Peyer's patch (tissue), 4 donors: ENCODE measurements around the gene ACAP1. TPM values are rescaled to one million over a fixed set of nuclear protein-coding genes. Genes with fewer than 3 reads are reported as not detected.

Experiments
- DNase-seq, 3 donors: peaks; one replicate each; pipeline ENCODE4 v3.0.0-alpha.2; 2017 to 2019
- H3K27ac ChIP-seq, 4 donors: fragments of 200-600 bp; sonication (generic); one replicate each; pipeline ENCODE4 v1.5.1; 2016 to 2019
- H3K27me3 ChIP-seq, 2 donors: fragments of 200-600 bp; sonication (generic); one replicate each; pipeline ENCODE4 v1.5.1; 2019
- H3K36me3 ChIP-seq, 3 donors: fragments of 200-600 bp; sonication (generic); one replicate each; pipeline ENCODE4 v1.5.1; 2016 to 2019
- H3K4me1 ChIP-seq, 4 donors: fragments of 200-600 bp; sonication (generic); one replicate each; pipeline ENCODE4 v1.5.1; 2016 to 2019
- H3K4me3 ChIP-seq, 4 donors: fragments of 200-600 bp; sonication (generic); 1 replicate in 3 of 4; 2 replicates in 1 of 4; pipeline ENCODE4 v1.5.1; 2016 to 2019; ENCODE audit warnings: mild to moderate bottlenecking in 1 of 4
- H3K9me3 ChIP-seq, 4 donors: fragments of 200-600 bp; sonication (generic); one replicate each; pipeline ENCODE4 v1.5.1; 2016 to 2019; ENCODE audit warnings: mild to moderate bottlenecking in 1 of 4
- CTCF ChIP-seq, 6 experiments: fragments of 450-650 bp in 4 of 6; fragments of 200-600 bp in 2 of 6; sonication (generic) in 1 of 6; IDR thresholded peaks; one replicate each; pipeline ENCODE4 v1.5.1; 2017 to 2019; ENCODE audit warnings: antibody characterized with exemption in 6 of 6, mild to moderate bottlenecking in 3 of 6, moderate library complexity in 1 of 6
- POLR2A ChIP-seq, 2 donors: fragments of 450-650 bp; IDR thresholded peaks; one replicate each; pipeline ENCODE4 v1.5.1; 2017; ENCODE audit warnings: antibody characterized with exemption in 2 of 2, mild to moderate bottlenecking in 2 of 2, moderate library complexity in 2 of 2
- total RNA-seq, 4 donors: library from RNA; depleted of rRNA; stranded (reverse); fragments of >200 nt; gene quantifications; one replicate each; pipeline ENCODE4 v1.1.0, GENCODE V29; 2016

ACAP1 gene
- total RNA-seq, 4 donors from 2014 or later = 15.6 to 696 (median 24.0) TPM

GRCh38 chr17:7308625-7309433 is 27.5 kb upstream of the ACAP1 start:
- H3K4me3 ChIP-seq = peak overlapping the region; percentile 67 to 98 (median 96)
- peak overlapping the region; percentile 97 to 100 (median 100) for H3K27ac ChIP-seq
- no peaks in the 10 kb centered on the region for H3K27me3 ChIP-seq
- H3K36me3 ChIP-seq = peaks cover 0 to 41% (median 0%) of the 10 kb centered on the region in 3 donors
- DNase-seq = peak; percentile 79 to 90 (median 89)
- H3K9me3 ChIP-seq = no peaks in the 10 kb centered on the region
- peaks cover 4 to 33% (median 9%) of the 10 kb centered on the region in 4 donors for H3K4me1 ChIP-seq
- TF ChIP-seq POLR2A (IDR thresholded peaks at IDR 0.05) (peak; percentile 35 to 62), CTCF (IDR thresholded peaks at IDR 0.05) (no peak)

- H3K27me3 ChIP-seq = no peaks in the 10 kb centered on the region
- no peaks in the 10 kb centered on the region for H3K9me3 ChIP-seq
- no peak for TF ChIP-seq POLR2A (IDR thresholded peaks at IDR 0.05)
- TF ChIP-seq CTCF (IDR thresholded peaks at IDR 0.05) = no peak
- peaks cover 4 to 39% (median 12%) of the 10 kb centered on the region in 4 donors for H3K4me1 ChIP-seq
- peak overlapping the region in 2 of 4 donors; percentile 95 to 98 for H3K4me3 ChIP-seq
- H3K36me3 ChIP-seq = peaks cover 0 to 45% (median 0%) of the 10 kb centered on the region in 3 donors
- peak overlapping the region; percentile 97 to 100 (median 100) for H3K27ac ChIP-seq
- no peak for DNase-seq
These were observed 26.7 kb upstream of the ACAP1 start for GRCh38 chr17:7309628-7310027.

- no peak for DNase-seq
- no peaks in the 10 kb centered on the region for H3K9me3 ChIP-seq
- peak overlapping the region in 1 of 4 donors; percentile 7 for H3K27ac ChIP-seq
- no peaks in the 10 kb centered on the region for H3K27me3 ChIP-seq
- no peak for TF ChIP-seq CTCF (IDR thresholded peaks at IDR 0.05)
- no peak for TF ChIP-seq POLR2A (IDR thresholded peaks at IDR 0.05)
- peaks cover 4 to 45% (median 18%) of the 10 kb centered on the region in 4 donors for H3K4me1 ChIP-seq
- peaks cover 0 to 45% (median 0%) of the 10 kb centered on the region in 3 donors for H3K36me3 ChIP-seq
- no peak overlapping the region for H3K4me3 ChIP-seq
These were observed 25.1 kb upstream of the ACAP1 start for GRCh38 chr17:7311110-7311705.

- TF ChIP-seq CTCF (IDR thresholded peaks at IDR 0.05) = no peak
- TF ChIP-seq POLR2A (IDR thresholded peaks at IDR 0.05) = no peak
- H3K4me1 ChIP-seq = peaks cover 4 to 42% (median 18%) of the 10 kb centered on the region in 4 donors
- peaks cover 0 to 48% (median 0%) of the 10 kb centered on the region in 3 donors for H3K36me3 ChIP-seq
- H3K27ac ChIP-seq = no peak overlapping the region
- no peak overlapping the region for H3K4me3 ChIP-seq
- no peaks in the 10 kb centered on the region for H3K9me3 ChIP-seq
- no peak for DNase-seq
- no peaks in the 10 kb centered on the region for H3K27me3 ChIP-seq
These were observed 23.8 kb upstream of the ACAP1 start for GRCh38 chr17:7312432-7313087.

- DNase-seq = no peak
- H3K36me3 ChIP-seq = peaks cover 0 to 55% (median 0%) of the 10 kb centered on the region in 3 donors
- H3K4me1 ChIP-seq = peaks cover 4 to 42% (median 18%) of the 10 kb centered on the region in 4 donors
- no peaks in the 10 kb centered on the region for H3K9me3 ChIP-seq
- H3K4me3 ChIP-seq = no peak overlapping the region
- TF ChIP-seq CTCF (IDR thresholded peaks at IDR 0.05) (peak in 2 of 6 experiments; percentile 8 to 25), POLR2A (IDR thresholded peaks at IDR 0.05) (no peak)
- H3K27ac ChIP-seq = peak overlapping the region in 1 of 4 donors; percentile 12
- H3K27me3 ChIP-seq = no peaks in the 10 kb centered on the region
These were observed 23.0 kb upstream of the ACAP1 start for GRCh38 chr17:7313088-7313889.
